NOMO-1 treated with dmso at 0.1 percent for 144 hours (cell line): Measurements from ENCODE around the gene NUDT19.
"Not testable (repeated sequence)": the region's sequence is repeated elsewhere in the genome, so short reads cannot be mapped to it uniquely, and the experiment has no call there.

Experiments used
- DNase-seq: peaks from one replicate; lab custom pipeline; 2025; ENCODE audit not compliant: unreplicated experiment; lab: John Stamatoyannopoulos, UW

Gene NUDT19

GRCh38 chr19:32708457-32708856, 16.8 kb downstream of the NUDT19 start:
- no peak for DNase-seq

GRCh38 chr19:32709032-32709431, 17.4 kb downstream of the NUDT19 start:
- no peak for DNase-seq

GRCh38 chr19:32711747-32712146, 20.1 kb downstream of the NUDT19 start:
- no peak for DNase-seq

- DNase-seq, result not testable (repeated sequence)
These were observed 24.6 kb downstream of the NUDT19 start for GRCh38 chr19:32716203-32716602.

- no peak for DNase-seq
These were observed 25.9 kb downstream of the NUDT19 start for GRCh38 chr19:32717496-32717895.

- DNase-seq, result no peak
These were observed 26.7 kb downstream of the NUDT19 start for GRCh38 chr19:32718286-32718685.

- DNase-seq, result no peak
These were observed 28.0 kb downstream of the NUDT19 start, which contains the start of gene TDRD12 for GRCh38 chr19:32719611-32720059. TDRD12 (plus strand) TSS chr19:32719767; CDS start chr19:32720073, 306 bp downstream.

- no peak for DNase-seq
These were observed 28.8 kb downstream of the NUDT19 start for GRCh38 chr19:32720216-32720935.

- DNase-seq, result no peak
These were observed 29.3 kb downstream of the NUDT19 start for GRCh38 chr19:32720936-32721250.

- no peak for DNase-seq
These were observed 44.3 kb downstream of the NUDT19 start for GRCh38 chr19:32735936-32736335.

- no peak for DNase-seq
These were observed 51.4 kb downstream of the NUDT19 start for GRCh38 chr19:32743021-32743420.

GRCh38 chr19:32743447-32743846, 51.8 kb downstream of the NUDT19 start:
- no peak for DNase-seq

- DNase-seq, result no peak
These were observed 53.1 kb downstream of the NUDT19 start for GRCh38 chr19:32744555-32745325.

- not testable (repeated sequence) for DNase-seq
These were observed 54.1 kb downstream of the NUDT19 start for GRCh38 chr19:32745594-32746251.

GRCh38 chr19:32746631-32747196, 55.1 kb downstream of the NUDT19 start:
- DNase-seq, result not testable (repeated sequence)

- DNase-seq, result no peak
These were observed 56.9 kb downstream of the NUDT19 start for GRCh38 chr19:32748497-32748896.

GRCh38 chr19:32748948-32749347, 57.3 kb downstream of the NUDT19 start:
- DNase-seq, result no peak

- no peak for DNase-seq
These were observed 57.7 kb downstream of the NUDT19 start for GRCh38 chr19:32749361-32749760.

- no peak for DNase-seq
These were observed 58.9 kb downstream of the NUDT19 start for GRCh38 chr19:32750441-32751055.

GRCh38 chr19:32751066-32751465, 59.4 kb downstream of the NUDT19 start:
- no peak for DNase-seq

GRCh38 chr19:32757189-32757588, 65.6 kb downstream of the NUDT19 start:
- DNase-seq, result no peak
